SU-DHL-6 (cell line): ENCODE measurements around the gene SLC6A4.

ENCODE experiments used
- H2AFZ ChIP-seq: fragments of 200-600 bp; sonication (generic); 2 replicates; pipeline ENCODE4 v1.6.1; 2014; ENCODE audit warnings: low read depth, mild to moderate bottlenecking, moderate library complexity, mixed read lengths, antibody characterized with exemption, low read length; ENCODE audit not compliant: severe bottlenecking
- H3F3A ChIP-seq: fragments of 200-600 bp; shearing (Covaris generic); 2 replicates; pipeline ENCODE4 v1.6.0; 2016; ENCODE audit warnings: antibody characterized with exemption, mild to moderate bottlenecking; ENCODE audit not compliant: insufficient read depth
- H3K27ac ChIP-seq: fragments of 200-600 bp; sonication (generic); 2 replicates; pipeline ENCODE4 v1.5.1; 2016; ENCODE audit warnings: low read depth, mild to moderate bottlenecking, low read length, moderate library complexity, mixed read lengths
- H3K27me3 ChIP-seq: fragments of 200-600 bp; sonication (generic), shearing (Covaris generic); 2 replicates; pipeline ENCODE4 v1.6.0; 2014; ENCODE audit warnings: mild to moderate bottlenecking, low read length
- H3K36me3 ChIP-seq: fragments of 200-600 bp; sonication (generic); 2 replicates; pipeline ENCODE4 v1.6.1; 2014; ENCODE audit warnings: mild to moderate bottlenecking, low read length, mixed read lengths
- H3K4me2 ChIP-seq: fragments of 300-600, 200-600 bp; shearing (Covaris generic), sonication (generic); 2 replicates; pipeline ENCODE4 v1.6.0; 2014; ENCODE audit warnings: low read length, low read depth, mild to moderate bottlenecking; ENCODE audit not compliant: poor library complexity, severe bottlenecking
- H3K4me3 ChIP-seq: fragments of 200-600 bp; sonication (generic); 2 replicates; pipeline ENCODE4 v1.5.1; 2014; ENCODE audit warnings: antibody characterized with exemption, low read length, mild to moderate bottlenecking, mixed read lengths; ENCODE audit not compliant: insufficient read depth, poor library complexity, severe bottlenecking
- H3K79me2 ChIP-seq: fragments of 200-600 bp; sonication (generic); 2 replicates; pipeline ENCODE4 v1.6.1; 2014; ENCODE audit warnings: mild to moderate bottlenecking, low read length, moderate library complexity; ENCODE audit not compliant: insufficient read depth
- H3K9ac ChIP-seq: fragments of 200-600 bp; sonication (generic); 2 replicates; pipeline ENCODE4 v1.7.0; 2014; ENCODE audit warnings: mild to moderate bottlenecking, low read length
- H3K9me2 ChIP-seq: fragments of 200-600 bp; sonication (generic); replicated peaks from 2 replicates; pipeline ENCODE4 v1.6.1; 2014; ENCODE audit warnings: low read length; ENCODE audit not compliant: insufficient read depth
- H3K9me3 ChIP-seq: fragments of 200-600 bp; sonication (generic); 2 replicates; pipeline ENCODE4 v1.6.1; 2014; ENCODE audit warnings: low read length, mixed read lengths; ENCODE audit not compliant: insufficient read depth
- H4K20me1 ChIP-seq: fragments of 200-600 bp; sonication (generic); 2 replicates; pipeline ENCODE4 v1.6.1; 2014; ENCODE audit warnings: low read depth, mild to moderate bottlenecking, antibody characterized with exemption, low read length, moderate library complexity, mixed read lengths
- CTCF ChIP-seq: fragments of 200-600 bp; sonication (generic); IDR thresholded peaks from one replicate; pipeline ENCODE4 v1.5.1; 2017; ENCODE audit warnings: antibody characterized with exemption, mild to moderate bottlenecking, low read length, moderate library complexity; ENCODE audit not compliant: insufficient read depth, poor library complexity, severe bottlenecking
- EZH2phosphoT487 ChIP-seq: fragments of 200-600 bp; sonication (generic), shearing (Covaris generic); conservative IDR thresholded peaks from 2 replicates; pipeline ENCODE4 v1.6.1; 2018; ENCODE audit warnings: mild to moderate bottlenecking, antibody characterized with exemption, low read length, moderate library complexity, mixed read lengths

SLC6A4 gene

GRCh38 chr17:30239089-30239462 is 3.6 kb upstream of the SLC6A4 start:
- H3F3A ChIP-seq: no peaks in the 10 kb centered on the region
- H3K79me2 ChIP-seq: no peaks in the 10 kb centered on the region
- TF ChIP-seq CTCF (no peak), EZH2phosphoT487 (no peak)
- no peak overlapping the region for H3K4me2 ChIP-seq
- no peak overlapping the region for H2AFZ ChIP-seq
- no peaks in the 10 kb centered on the region for H3K36me3 ChIP-seq
- no peaks in the 10 kb centered on the region for H3K9me3 ChIP-seq
- no peak overlapping the region for H3K27ac ChIP-seq
- H3K4me3 ChIP-seq: no peak overlapping the region
- H3K9ac ChIP-seq: no peak overlapping the region
- no peaks in the 10 kb centered on the region for H4K20me1 ChIP-seq
- H3K9me2 ChIP-seq: no peaks in the 10 kb centered on the region
- no peaks in the 10 kb centered on the region for H3K27me3 ChIP-seq

- Histone ChIP-seq H3K9me3 (no peaks in the 10 kb centered on the region), H3K27ac (no peak overlapping the region), H3K27me3 (no peaks in the 10 kb centered on the region), H3F3A (no peaks in the 10 kb centered on the region), H4K20me1 (no peaks in the 10 kb centered on the region), H3K36me3 (no peaks in the 10 kb centered on the region), H3K79me2 (no peaks in the 10 kb centered on the region), H2AFZ (no peak overlapping the region), H3K9ac (no peak overlapping the region), H3K9me2 (no peaks in the 10 kb centered on the region), H3K4me3 (no peak overlapping the region), H3K4me2 (no peak overlapping the region)
- TF ChIP-seq CTCF (no peak), EZH2phosphoT487 (no peak)
These were observed 3.0 kb upstream of the SLC6A4 start for GRCh38 chr17:30238387-30239088.

- Histone ChIP-seq H3K9me3 (no peaks in the 10 kb centered on the region), H3K79me2 (no peaks in the 10 kb centered on the region), H3F3A (no peaks in the 10 kb centered on the region), H3K4me2 (no peak overlapping the region), H3K36me3 (no peaks in the 10 kb centered on the region), H3K9me2 (no peaks in the 10 kb centered on the region), H4K20me1 (no peaks in the 10 kb centered on the region), H3K27me3 (no peaks in the 10 kb centered on the region), H3K9ac (no peak overlapping the region), H2AFZ (no peak overlapping the region), H3K4me3 (no peak overlapping the region), H3K27ac (no peak overlapping the region)
- no peak for TF ChIP-seq EZH2phosphoT487
- no peak for TF ChIP-seq CTCF
These were observed 2.5 kb upstream of the SLC6A4 start for GRCh38 chr17:30238003-30238344.
